ENCODE data around the gene SPHKAP.
"Not testable (repeated sequence)": the region's sequence is repeated elsewhere in the genome, so short reads cannot be mapped to it uniquely, and the experiment has no call there.

SPHKAP gene

GRCh38 chr2:228094377-228094921 is 87.0 kb downstream of the SPHKAP start:
- no peak for DNase-seq

- DNase-seq, result no peak
Observed at GRCh38 chr2:228092056-228092455, 89.4 kb downstream of the SPHKAP start.

- no peak for DNase-seq
Observed at GRCh38 chr2:228086561-228086960, 94.9 kb downstream of the SPHKAP start.

GRCh38 chr2:228084717-228085116 is 96.8 kb downstream of the SPHKAP start:
- DNase-seq, result no peak

GRCh38 chr2:228083131-228083530 is 98.4 kb downstream of the SPHKAP start:
- no peak for DNase-seq

- DNase-seq, result no peak
Observed at GRCh38 chr2:228082571-228082970, 98.9 kb downstream of the SPHKAP start.

GRCh38 chr2:228079194-228079593 is 102.3 kb downstream of the SPHKAP start:
- no peak for DNase-seq

GRCh38 chr2:228076695-228077094 is 104.8 kb downstream of the SPHKAP start:
- DNase-seq, result not testable (repeated sequence)

GRCh38 chr2:228072669-228073068 is 108.8 kb downstream of the SPHKAP start:
- no peak for DNase-seq

GRCh38 chr2:228067309-228067708 is 114.2 kb downstream of the SPHKAP start:
- DNase-seq, result no peak

GRCh38 chr2:228066126-228066798 is 115.2 kb downstream of the SPHKAP start:
- no peak for DNase-seq

GRCh38 chr2:228065686-228066085 is 115.8 kb downstream of the SPHKAP start:
- no peak for DNase-seq

- DNase-seq, result no peak
Observed at GRCh38 chr2:228064796-228065315, 116.6 kb downstream of the SPHKAP start.

- no peak for DNase-seq
Observed at GRCh38 chr2:228064024-228064423, 117.5 kb downstream of the SPHKAP start.

GRCh38 chr2:228063558-228063957 is 117.9 kb downstream of the SPHKAP start:
- no peak for DNase-seq

- DNase-seq, result no peak
Observed at GRCh38 chr2:228059735-228060134, 121.8 kb downstream of the SPHKAP start.

- no peak for DNase-seq
Observed at GRCh38 chr2:228056293-228057097, 125.0 kb downstream of the SPHKAP start.

- DNase-seq, result peak in 3 of 51 donors; percentile 2 to 38 (median 5)
Observed at GRCh38 chr2:228048838-228049490, 132.5 kb downstream of the SPHKAP start.

GRCh38 chr2:228040995-228041394 is 140.5 kb downstream of the SPHKAP start:
- DNase-seq, result no peak

GRCh38 chr2:228039752-228040534 is 141.5 kb downstream of the SPHKAP start:
- peak in 1 of 51 donors; percentile 9 for DNase-seq

GRCh38 chr2:228038967-228039366 is 142.5 kb downstream of the SPHKAP start:
- no peak for DNase-seq
